H1 (cell line): ENCODE results near the gene SMIM24. TPM values are rescaled to one million over a fixed set of nuclear protein-coding genes. Genes with fewer than 3 reads are reported as not detected.

Experiments
- EP300 ChIP-seq, 2 experiments: IDR thresholded peaks; 1 replicate in 1 of 2; 2 replicates in 1 of 2; pipeline ENCODE4 v1.6.1; 2011 to 2012; ENCODE audit warnings: low read depth in 2 of 2, low read length in 2 of 2, mild to moderate bottlenecking in 2 of 2, borderline replicate concordance in 1 of 2, inconsistent platforms in 1 of 2, moderate library complexity in 1 of 2
- GABPA ChIP-seq: IDR thresholded peaks from 2 replicates; pipeline ENCODE4 v1.6.1; 2011; ENCODE audit warnings: mild to moderate bottlenecking, low read length, moderate library complexity, borderline replicate concordance; ENCODE audit not compliant: insufficient read depth
- KDM4A ChIP-seq: IDR thresholded peaks from one replicate; pipeline ENCODE4 v1.7.1; 2012; ENCODE audit warnings: low read depth, mild to moderate bottlenecking, moderate library complexity, low read length, inconsistent platforms; ENCODE audit not compliant: severe bottlenecking
- NRF1 ChIP-seq: IDR thresholded peaks from 2 replicates; pipeline ENCODE4 v1.6.1; 2011; ENCODE audit warnings: mild to moderate bottlenecking, low read depth, low read length, improper control_type of control experiment
- POU5F1 ChIP-seq: IDR thresholded peaks from 2 replicates; pipeline ENCODE4 v1.6.1; 2011; ENCODE audit warnings: low read depth, mild to moderate bottlenecking, low read length, moderate library complexity
- RXRA ChIP-seq: IDR thresholded peaks from 2 replicates; pipeline ENCODE4 v1.6.1; 2011; ENCODE audit warnings: low read depth, mild to moderate bottlenecking, low read length, moderate library complexity; ENCODE audit not compliant: insufficient read depth
- SAP30 ChIP-seq: fragments of 300-600 bp; sonication (generic); IDR thresholded peaks from 2 replicates; pipeline ENCODE4 v1.7.1; 2012; ENCODE audit warnings: low read length, moderate library complexity, mild to moderate bottlenecking, inconsistent platforms; ENCODE audit not compliant: insufficient read depth, insufficient replicate concordance
- YY1 ChIP-seq: IDR thresholded peaks from 2 replicates; pipeline ENCODE4 v1.6.1; 2011; ENCODE audit warnings: low read depth, mild to moderate bottlenecking, low read length
- polyA plus RNA-seq, 7 experiments: library from polyadenylated mRNA; depleted of rRNA in 3 of 7; stranded (reverse) in 5 of 7; unstranded in 2 of 7; fragments of >200 nt in 5 of 7; fragments of 200-250 nt in 2 of 7; gene quantifications; 1 replicate in 5 of 7; 2 replicates in 1 of 7; 4 replicates in 1 of 7; pipeline versions ENCODE4 v1.2.1 to v1.2.3, GENCODE V29; 2011 to 2013; ENCODE audit warnings: missing spikeins in 2 of 7, mixed read lengths in 2 of 7
- total RNA-seq: library from RNA; stranded (reverse); fragmentation: NEBNext Ultra II Directional; extraction: Animal tissue kit (Norgen Biotek cat#: 25700); gene quantifications from 2 replicates; pipeline ENCODE4 v1.2.1, GENCODE V29; 2021

The SMIM24 gene
- total and polyA plus RNA-seq, 2 of the 8 experiments (the other 6 are each of a cell fraction or from before 2014, with no cell fraction given), result 3.8 to 4.5 TPM

GRCh38 chr19:3506384-3507340 lies 26.3 kb upstream of the SMIM24 start (continued):
- TF ChIP-seq RXRA (no peak), YY1 (no peak), KDM4A (peak; percentile 62), GABPA (no peak), POU5F1 (no peak), NRF1 (no peak), EP300 (IDR thresholded peaks at IDR 0.05; ENCODE audit: borderline replicate concordance in 1 of 2, low read depth in 2 of 2, low read length in 2 of 2) (no peak), SAP30 (peak; percentile 52)
